ENCODE results near the gene MYF6.

MYF6 gene

GRCh38 chr12:80745851-80746505 lies 38.5 kb downstream of the MYF6 start:
- Histone ChIP-seq H3K27ac (no peak overlapping the region), H3K4me3 (no peak overlapping the region), H3K27me3 (no peaks in the 10 kb centered on the region), H3K9ac (no peak overlapping the region), H3K36me3 (no peaks in the 10 kb centered on the region), H3K9me3 (replicated peaks in 1 of 11) (no peaks in the 10 kb centered on the region), H3K4me1 (no peaks in the 10 kb centered on the region), H4K20me1 (no peaks in the 10 kb centered on the region), H3K4me2 (no peak overlapping the region)
- no peak for TF ChIP-seq Cebpa-rat (IDR thresholded peaks at IDR 0.05)

DNA sequence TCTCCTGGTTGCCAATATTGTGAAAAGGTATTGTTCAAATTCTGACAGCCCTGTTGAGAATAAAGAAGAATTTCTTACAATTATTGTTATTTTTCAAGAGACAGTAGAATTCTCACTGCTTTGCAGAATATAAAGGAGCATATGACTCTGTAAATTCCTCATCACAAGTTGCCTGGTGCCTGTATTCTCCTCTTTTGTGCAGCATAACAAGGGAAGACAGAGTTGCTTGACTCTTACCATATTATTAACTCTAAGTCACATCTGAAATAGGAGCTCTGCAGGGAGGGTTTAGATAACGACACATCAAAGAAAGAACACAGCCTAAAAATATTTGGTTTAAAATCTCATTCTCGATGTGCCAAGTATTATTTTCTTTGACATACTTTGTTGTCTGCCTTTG lies 40.4 kb downstream of the MYF6 start:
- Histone ChIP-seq H3K4me1 (no peaks in the 10 kb centered on the region), H3K9me3 (replicated peaks in 1 of 11) (no peaks in the 10 kb centered on the region), H4K20me1 (no peaks in the 10 kb centered on the region), H3K9ac (no peak overlapping the region), H3K4me3 (no peak overlapping the region), H3K27ac (no peak overlapping the region), H3K4me2 (no peak overlapping the region), H3K27me3 (no peaks in the 10 kb centered on the region), H3K36me3 (no peaks in the 10 kb centered on the region)
- TF ChIP-seq Cebpa-rat (IDR thresholded peaks at IDR 0.05) = no peak

DNA sequence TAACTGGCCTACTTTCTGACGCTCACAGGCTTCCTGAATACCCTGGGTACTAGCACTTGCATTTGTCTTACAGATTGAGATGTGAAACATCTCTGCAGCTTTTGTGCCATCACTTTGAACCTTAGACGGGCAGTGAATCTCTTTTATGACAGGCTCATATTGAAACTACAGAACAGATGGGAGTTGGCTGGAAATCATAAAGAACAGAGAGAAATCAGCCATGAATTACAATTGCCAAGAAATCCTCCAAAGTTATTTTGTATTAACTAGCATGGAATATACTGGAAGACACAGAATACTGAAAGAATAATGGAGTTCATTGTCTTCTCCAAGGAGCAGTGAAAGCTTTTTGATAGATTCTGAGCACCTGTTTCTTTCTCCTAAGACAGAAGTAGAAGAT lies 42.0 kb downstream of the MYF6 start:
- Histone ChIP-seq H3K4me2 (no peak overlapping the region), H3K27ac (no peak overlapping the region), H3K9ac (no peak overlapping the region), H4K20me1 (no peaks in the 10 kb centered on the region), H3K4me3 (no peak overlapping the region), H3K27me3 (no peaks in the 10 kb centered on the region), H3K9me3 (replicated peaks in 1 of 11) (no peaks in the 10 kb centered on the region), H3K4me1 (no peaks in the 10 kb centered on the region), H3K36me3 (no peaks in the 10 kb centered on the region)
- no peak for TF ChIP-seq Cebpa-rat (IDR thresholded peaks at IDR 0.05)

- Histone ChIP-seq H3K27ac (no peak overlapping the region), H3K9me3 (replicated peaks in 1 of 11) (no peaks in the 10 kb centered on the region), H3K27me3 (no peaks in the 10 kb centered on the region), H3K4me2 (no peak overlapping the region), H3K9ac (no peak overlapping the region), H3K36me3 (no peaks in the 10 kb centered on the region), H4K20me1 (no peaks in the 10 kb centered on the region), H3K4me3 (no peak overlapping the region), H3K4me1 (no peaks in the 10 kb centered on the region)
- TF ChIP-seq Cebpa-rat (IDR thresholded peaks at IDR 0.05) = no peak
These were observed 45.0 kb downstream of the MYF6 start for GRCh38 chr12:80752464-80752863.

GRCh38 chr12:80754274-80754673 lies 46.8 kb downstream of the MYF6 start:
- H3K4me2 ChIP-seq = no peak overlapping the region
- H4K20me1 ChIP-seq = no peaks in the 10 kb centered on the region
- no peak overlapping the region for H3K27ac ChIP-seq
- H3K27me3 ChIP-seq = no peaks in the 10 kb centered on the region
- H3K9me3 ChIP-seq (replicated peaks in 1 of 11) = no peaks in the 10 kb centered on the region
- H3K36me3 ChIP-seq = no peaks in the 10 kb centered on the region
- no peak overlapping the region for H3K4me3 ChIP-seq
- TF ChIP-seq Cebpa-rat (IDR thresholded peaks at IDR 0.05) = no peak
- H3K9ac ChIP-seq = no peak overlapping the region
- H3K4me1 ChIP-seq = no peaks in the 10 kb centered on the region

DNA sequence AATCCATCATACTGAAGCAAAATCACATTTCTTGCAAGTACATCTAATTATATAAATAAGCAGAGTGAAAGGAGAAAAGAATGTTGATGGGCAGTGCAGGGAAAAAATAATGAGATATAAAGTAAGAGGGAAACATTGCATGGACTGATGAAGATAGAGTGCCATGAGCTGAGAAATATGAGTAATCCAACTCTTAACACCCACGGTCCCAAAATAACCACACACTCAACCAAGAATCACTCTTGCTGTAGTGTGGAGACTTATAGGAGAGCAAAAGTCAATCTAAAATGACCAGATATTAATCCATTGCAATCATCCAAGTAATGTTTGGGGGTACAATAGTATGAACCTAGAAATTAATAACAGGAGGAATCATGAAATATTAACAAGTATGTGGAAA lies 49.4 kb downstream of the MYF6 start:
- H3K36me3 ChIP-seq = no peaks in the 10 kb centered on the region
- no peaks in the 10 kb centered on the region for H3K9me3 ChIP-seq (replicated peaks in 1 of 11)
- H3K27ac ChIP-seq = no peak overlapping the region
- no peaks in the 10 kb centered on the region for H3K27me3 ChIP-seq
- 0 out of 22 replicates have a peak overlapping the region, but pooled peaks of 1 of the 11 experiments have one; percentile 4 for H3K4me2 ChIP-seq
- H3K4me1 ChIP-seq = no peaks in the 10 kb centered on the region
- H3K4me3 ChIP-seq = no peak overlapping the region
- TF ChIP-seq Cebpa-rat (IDR thresholded peaks at IDR 0.05) = no peak
- no peak overlapping the region for H3K9ac ChIP-seq
- H4K20me1 ChIP-seq = no peaks in the 10 kb centered on the region

All from BLaER1 treated with 17β-estradiol and CSF1 and Interleukin-3, amounts not matched to agents 10 nM and 100 nM (cell line).